ENCODE measurements around the gene RPL5. TPM values are rescaled to one million over a fixed set of nuclear protein-coding genes. Genes with fewer than 3 reads are reported as not detected.

The RPL5 gene
- total and polyA plus RNA-seq, 9 of the 15 experiments (the other 6 are each of a cell fraction or from before 2014, with no cell fraction given): 1,467 to 4,252 (median 2,454) TPM

DNA sequence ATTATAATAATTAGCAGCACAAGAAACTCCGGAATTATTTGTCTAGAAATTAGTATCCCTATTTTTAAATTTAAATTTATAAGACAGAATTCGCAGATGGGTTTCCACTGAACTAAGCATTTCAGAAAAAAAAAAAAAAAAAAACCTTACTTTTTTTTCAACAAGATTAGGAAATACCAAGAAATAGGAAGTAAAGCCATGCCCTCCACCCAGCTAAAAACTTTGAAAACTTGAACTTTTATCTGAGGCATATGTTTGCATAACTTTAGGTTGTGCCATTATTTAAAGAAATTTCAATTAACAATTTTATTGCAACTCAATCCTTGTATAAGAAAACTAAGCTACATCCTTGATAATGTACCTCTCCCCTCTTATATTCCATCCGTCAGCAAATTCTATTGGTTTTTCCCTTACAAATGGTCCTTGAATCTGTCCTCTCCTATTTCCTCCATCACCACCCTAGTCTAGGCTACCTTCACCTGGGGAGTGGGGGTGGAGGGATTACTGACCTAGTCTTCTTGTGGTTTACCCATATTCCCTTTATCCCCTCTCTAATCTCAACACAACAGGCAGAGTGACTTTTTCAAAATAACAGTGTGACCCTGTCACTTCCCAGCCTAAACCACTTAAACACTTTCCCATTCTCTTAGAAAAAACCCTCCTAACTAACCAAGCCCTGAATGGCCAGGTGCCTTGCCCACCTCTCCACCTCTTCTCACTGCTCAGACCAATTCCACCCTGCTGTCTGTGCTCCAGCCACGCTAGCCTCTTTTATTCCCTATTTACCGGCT lies 45.5 kb upstream of the RPL5 start (continued):
- TF ChIP-seq, protein P1, sequence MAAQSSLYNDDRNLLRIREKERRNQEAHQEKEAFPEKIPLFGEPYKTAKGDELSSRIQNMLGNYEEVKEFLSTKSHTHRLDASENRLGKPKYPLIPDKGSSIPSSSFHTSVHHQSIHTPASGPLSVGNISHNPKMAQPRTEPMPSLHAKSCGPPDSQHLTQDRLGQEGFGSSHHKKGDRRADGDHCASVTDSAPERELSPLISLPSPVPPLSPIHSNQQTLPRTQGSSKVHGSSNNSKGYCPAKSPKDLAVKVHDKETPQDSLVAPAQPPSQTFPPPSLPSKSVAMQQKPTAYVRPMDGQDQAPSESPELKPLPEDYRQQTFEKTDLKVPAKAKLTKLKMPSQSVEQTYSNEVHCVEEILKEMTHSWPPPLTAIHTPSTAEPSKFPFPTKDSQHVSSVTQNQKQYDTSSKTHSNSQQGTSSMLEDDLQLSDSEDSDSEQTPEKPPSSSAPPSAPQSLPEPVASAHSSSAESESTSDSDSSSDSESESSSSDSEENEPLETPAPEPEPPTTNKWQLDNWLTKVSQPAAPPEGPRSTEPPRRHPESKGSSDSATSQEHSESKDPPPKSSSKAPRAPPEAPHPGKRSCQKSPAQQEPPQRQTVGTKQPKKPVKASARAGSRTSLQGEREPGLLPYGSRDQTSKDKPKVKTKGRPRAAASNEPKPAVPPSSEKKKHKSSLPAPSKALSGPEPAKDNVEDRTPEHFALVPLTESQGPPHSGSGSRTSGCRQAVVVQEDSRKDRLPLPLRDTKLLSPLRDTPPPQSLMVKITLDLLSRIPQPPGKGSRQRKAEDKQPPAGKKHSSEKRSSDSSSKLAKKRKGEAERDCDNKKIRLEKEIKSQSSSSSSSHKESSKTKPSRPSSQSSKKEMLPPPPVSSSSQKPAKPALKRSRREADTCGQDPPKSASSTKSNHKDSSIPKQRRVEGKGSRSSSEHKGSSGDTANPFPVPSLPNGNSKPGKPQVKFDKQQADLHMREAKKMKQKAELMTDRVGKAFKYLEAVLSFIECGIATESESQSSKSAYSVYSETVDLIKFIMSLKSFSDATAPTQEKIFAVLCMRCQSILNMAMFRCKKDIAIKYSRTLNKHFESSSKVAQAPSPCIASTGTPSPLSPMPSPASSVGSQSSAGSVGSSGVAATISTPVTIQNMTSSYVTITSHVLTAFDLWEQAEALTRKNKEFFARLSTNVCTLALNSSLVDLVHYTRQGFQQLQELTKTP (IDR thresholded peaks at IDR 0.05; ENCODE audit: low read depth in 1 of 2, partially characterized antibody in 2 of 2): peak in 1 of 2 experiments; percentile 27
- TF ChIP-seq ZFP1 (CRISPR knock-in tag; IDR thresholded peaks at IDR 0.05) (no peak), SMARCA4 (IDR thresholded peaks at IDR 0.05) (peak; percentile 42; the same call in 1 of the 2 replicates), CHD2 (IDR thresholded peaks at IDR 0.05; ENCODE audit: low read depth, low read length) (no peak), SMARCE1 (IDR thresholded peaks at IDR 0.05) (0 out of 2 replicates have a peak, but pooled peaks have one; percentile 41), DPF2 (IDR thresholded peaks at IDR 0.05) (peak; percentile 71), NUFIP1 (IDR thresholded peaks at IDR 0.05; ENCODE audit: partially characterized antibody) (no peak), ZNF212 (CRISPR knock-in tag; IDR thresholded peaks at IDR 0.05) (no peak), C11orf30 (IDR thresholded peaks at IDR 0.05; ENCODE audit: low read depth) (peak; percentile 82), MAFF (IDR thresholded peaks at IDR 0.05; ENCODE audit: low read length) (peak; percentile 78), SIN3A (IDR thresholded peaks at IDR 0.05; ENCODE audit: borderline replicate concordance in 2 of 2, control insufficient read depth in 1 of 2, low read depth in 2 of 2, low read length in 2 of 2) (no peak), KLF13 (tag; IDR thresholded peaks at IDR 0.05; ENCODE audit: borderline replicate concordance, low read depth) (no peak), YBX1 (IDR thresholded peaks at IDR 0.05) (no peak), KDM1A (IDR thresholded peaks at IDR 0.05) (peak in 1 of 2 experiments; percentile 26; a peak in 1 of 4 replicates), ZKSCAN3 (CRISPR knock-in tag; IDR thresholded peaks at IDR 0.05) (no peak), NFIC (IDR thresholded peaks at IDR 0.05) (no peak), RFX7 (CRISPR knock-in tag; IDR thresholded peaks at IDR 0.05) (no peak), MYNN (IDR thresholded peaks at IDR 0.05) (peak; percentile 98), MYNN (CRISPR knock-in tag; IDR thresholded peaks at IDR 0.05) (0 out of 2 replicates have a peak, but pooled peaks have one; percentile 19), CTBP1 (IDR thresholded peaks at IDR 0.05; ENCODE audit: borderline replicate concordance) (peak; percentile 79; the same call in 1 of the 2 replicates)
- TF ChIP-seq, protein P2, sequence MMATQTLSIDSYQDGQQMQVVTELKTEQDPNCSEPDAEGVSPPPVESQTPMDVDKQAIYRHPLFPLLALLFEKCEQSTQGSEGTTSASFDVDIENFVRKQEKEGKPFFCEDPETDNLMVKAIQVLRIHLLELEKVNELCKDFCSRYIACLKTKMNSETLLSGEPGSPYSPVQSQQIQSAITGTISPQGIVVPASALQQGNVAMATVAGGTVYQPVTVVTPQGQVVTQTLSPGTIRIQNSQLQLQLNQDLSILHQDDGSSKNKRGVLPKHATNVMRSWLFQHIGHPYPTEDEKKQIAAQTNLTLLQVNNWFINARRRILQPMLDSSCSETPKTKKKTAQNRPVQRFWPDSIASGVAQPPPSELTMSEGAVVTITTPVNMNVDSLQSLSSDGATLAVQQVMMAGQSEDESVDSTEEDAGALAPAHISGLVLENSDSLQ (IDR thresholded peaks at IDR 0.05): peak; percentile 29
- TF ChIP-seq, protein P3, sequence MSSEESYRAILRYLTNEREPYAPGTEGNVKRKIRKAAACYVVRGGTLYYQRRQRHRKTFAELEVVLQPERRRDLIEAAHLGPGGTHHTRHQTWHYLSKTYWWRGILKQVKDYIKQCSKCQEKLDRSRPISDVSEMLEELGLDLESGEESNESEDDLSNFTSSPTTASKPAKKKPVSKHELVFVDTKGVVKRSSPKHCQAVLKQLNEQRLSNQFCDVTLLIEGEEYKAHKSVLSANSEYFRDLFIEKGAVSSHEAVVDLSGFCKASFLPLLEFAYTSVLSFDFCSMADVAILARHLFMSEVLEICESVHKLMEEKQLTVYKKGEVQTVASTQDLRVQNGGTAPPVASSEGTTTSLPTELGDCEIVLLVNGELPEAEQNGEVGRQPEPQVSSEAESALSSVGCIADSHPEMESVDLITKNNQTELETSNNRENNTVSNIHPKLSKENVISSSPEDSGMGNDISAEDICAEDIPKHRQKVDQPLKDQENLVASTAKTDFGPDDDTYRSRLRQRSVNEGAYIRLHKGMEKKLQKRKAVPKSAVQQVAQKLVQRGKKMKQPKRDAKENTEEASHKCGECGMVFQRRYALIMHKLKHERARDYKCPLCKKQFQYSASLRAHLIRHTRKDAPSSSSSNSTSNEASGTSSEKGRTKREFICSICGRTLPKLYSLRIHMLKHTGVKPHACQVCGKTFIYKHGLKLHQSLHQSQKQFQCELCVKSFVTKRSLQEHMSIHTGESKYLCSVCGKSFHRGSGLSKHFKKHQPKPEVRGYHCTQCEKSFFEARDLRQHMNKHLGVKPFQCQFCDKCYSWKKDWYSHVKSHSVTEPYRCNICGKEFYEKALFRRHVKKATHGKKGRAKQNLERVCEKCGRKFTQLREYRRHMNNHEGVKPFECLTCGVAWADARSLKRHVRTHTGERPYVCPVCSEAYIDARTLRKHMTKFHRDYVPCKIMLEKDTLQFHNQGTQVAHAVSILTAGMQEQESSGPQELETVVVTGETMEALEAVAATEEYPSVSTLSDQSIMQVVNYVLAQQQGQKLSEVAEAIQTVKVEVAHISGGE (CRISPR knock-in tag; IDR thresholded peaks at IDR 0.05): no peak

Measured in K562 (cell line).